ENCODE data around the gene DSCAML1.

DSCAML1 gene

DNA sequence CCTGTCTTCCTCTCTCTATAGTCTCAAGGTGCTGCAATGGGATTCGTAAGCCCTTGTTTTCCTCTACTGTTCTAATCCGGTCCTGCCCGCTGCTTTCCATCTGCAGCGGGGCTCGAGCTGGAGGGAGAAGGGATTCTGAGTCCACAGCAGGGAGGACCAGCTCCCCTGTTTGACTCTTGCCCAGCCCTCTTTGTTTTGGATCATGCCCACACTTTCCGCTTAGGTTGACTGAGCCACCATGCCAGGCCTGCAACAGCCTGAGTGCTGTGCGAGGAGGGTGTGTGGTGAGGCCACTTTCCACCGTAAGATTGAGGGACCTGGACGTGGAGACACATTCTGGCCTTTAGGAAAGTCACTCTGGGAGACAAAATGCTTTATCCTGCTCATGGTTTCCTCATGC lies 411.1 kb downstream of the DSCAML1 start:
- DNase-seq = no peak

DNA sequence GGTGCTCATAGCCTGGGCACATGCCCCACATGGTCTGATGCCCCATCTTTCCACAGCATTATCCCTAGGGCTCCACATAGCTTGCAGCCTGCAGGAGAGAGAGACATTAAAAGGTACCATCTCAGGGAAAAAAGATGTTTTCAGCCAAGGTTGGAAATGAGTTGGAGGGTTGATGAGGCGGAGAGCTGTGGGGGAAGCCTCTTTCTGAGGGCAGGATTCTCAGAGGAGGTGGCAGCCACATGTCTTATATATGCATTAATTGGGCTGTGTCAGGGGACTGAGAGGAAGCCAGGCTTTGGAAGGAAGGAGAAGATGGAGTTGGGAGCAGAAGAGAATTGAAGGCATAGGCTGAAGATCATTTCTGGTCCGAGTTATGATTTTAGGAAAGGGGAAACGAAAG lies 411.5 kb downstream of the DSCAML1 start:
- no peak for DNase-seq

GRCh38 chr11:117384045-117384444 lies 413.0 kb downstream of the DSCAML1 start:
- DNase-seq = no peak

DNA sequence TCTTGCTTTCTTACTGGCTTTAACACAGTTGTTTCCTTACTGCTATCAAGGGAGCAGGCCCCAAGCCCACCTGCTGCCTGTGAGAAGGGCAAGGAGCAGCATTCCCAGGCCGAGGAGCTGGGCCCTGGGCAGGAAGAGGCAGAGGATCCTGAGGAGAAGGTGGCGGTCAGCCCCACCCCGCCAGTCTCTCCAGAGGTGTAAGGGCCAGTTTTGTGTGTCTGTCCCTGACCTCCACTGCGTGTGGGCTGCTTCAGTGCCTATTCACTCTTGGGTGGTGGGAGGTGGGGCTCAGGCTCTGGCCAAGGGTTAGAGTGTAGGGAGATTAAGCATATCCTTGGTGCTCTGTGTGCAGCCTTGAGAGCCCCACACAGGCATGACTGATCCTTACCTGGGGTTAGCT lies 414.3 kb downstream of the DSCAML1 start:
- no peak for DNase-seq

- no peak for DNase-seq
Observed at GRCh38 chr11:117381481-117382387, 415.3 kb downstream of the DSCAML1 start.

- DNase-seq = no peak
Observed at GRCh38 chr11:117380676-117381075, 416.3 kb downstream of the DSCAML1 start.

- DNase-seq = no peak
Observed at GRCh38 chr11:117378976-117379865, 417.8 kb downstream of the DSCAML1 start.

Data from GOT3 (cell line).